ENCODE data around the gene COMT.

GRCh38 chr22:19974935-19975706 is 33.5 kb downstream of the COMT start:
- TF ChIP-seq CTCF (IDR thresholded peaks at IDR 0.05): no peak
- TF ChIP-seq POLR2A (IDR thresholded peaks at IDR 0.05): no peak
- no peak for TF ChIP-seq EP300 (IDR thresholded peaks at IDR 0.05)

Data from ovary (tissue), 3 donors.